PFSK-1 (cell line): ENCODE measurements around the gene APOBEC3G.

Experiments used
- FOXP2 ChIP-seq: optimal IDR thresholded peaks from 2 replicates; pipeline ENCODE3; 2011; ENCODE audit warnings: borderline replicate concordance, control low read depth, inconsistent platforms; ENCODE audit not compliant: insufficient read depth; ENCODE audit errors: extremely low read length, extremely low read depth
- POLR2AphosphoS5 ChIP-seq: IDR thresholded peaks from 2 replicates; pipeline ENCODE4 v1.6.1; 2012; ENCODE audit warnings: low read depth, mild to moderate bottlenecking, control low read depth, low read length, moderate library complexity
- SIN3A ChIP-seq: IDR thresholded peaks from 2 replicates; pipeline ENCODE4 v1.6.1; 2012; ENCODE audit warnings: mild to moderate bottlenecking, low read length, moderate library complexity, borderline replicate concordance; ENCODE audit not compliant: insufficient read depth
- TAF1 ChIP-seq: IDR thresholded peaks from 2 replicates; pipeline ENCODE4 v1.6.1; 2012; ENCODE audit warnings: low read length, control low read depth, borderline replicate concordance; ENCODE audit not compliant: insufficient read depth
- TF ChIP-seq, protein P1 (sequence below), 2 experiments: IDR thresholded peaks; 2 replicates each; pipeline versions ENCODE4 v1.6.1 to v1.8.0; 2011 to 2012; ENCODE audit warnings: low read depth in 2 of 2, low read length in 2 of 2, control low read depth in 1 of 2, inconsistent platforms in 1 of 2, mild to moderate bottlenecking in 1 of 2, moderate library complexity in 1 of 2; ENCODE audit not compliant: insufficient read depth in 1 of 2

The APOBEC3G gene

DNA sequence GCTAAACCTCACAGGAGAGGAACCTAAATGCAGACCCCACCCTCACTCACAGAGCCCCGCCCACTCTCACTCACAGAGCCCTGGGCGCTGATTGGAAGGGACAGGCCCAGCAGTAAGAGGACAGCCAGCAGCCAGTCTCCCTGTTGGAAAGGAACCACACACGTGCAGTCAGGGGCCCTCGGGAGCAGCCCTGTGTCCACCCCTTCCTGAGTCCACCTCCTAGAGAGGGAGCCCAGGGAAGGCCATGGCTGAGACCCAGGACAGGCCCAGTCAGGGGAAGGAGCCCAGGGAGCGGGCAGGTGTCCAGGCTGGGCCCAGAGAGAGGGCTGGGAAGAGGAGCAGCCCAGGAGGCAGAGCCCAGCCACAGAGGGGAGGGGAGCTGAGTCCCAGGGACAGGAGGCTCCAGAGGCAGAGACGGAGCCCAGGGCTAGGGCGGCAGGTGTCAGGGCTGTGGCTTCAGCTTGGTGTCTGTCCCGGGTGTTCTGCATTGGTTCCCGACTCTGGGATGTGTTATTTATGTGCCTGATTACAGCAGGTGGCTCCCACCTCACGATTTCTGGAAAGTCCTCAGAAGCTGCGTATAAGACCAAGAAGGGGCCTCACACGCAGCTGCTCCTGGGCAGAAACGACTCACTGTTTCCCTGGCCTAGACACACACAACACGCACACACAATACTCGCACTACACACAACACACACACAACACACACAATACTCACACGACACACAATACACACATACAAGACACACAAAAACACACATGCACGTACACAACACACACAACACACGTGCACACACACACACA lies 11.0 kb downstream of the APOBEC3G start:
- TF ChIP-seq SIN3A (no peak), TAF1 (no peak), FOXP2 (no peak), POLR2AphosphoS5 (no peak)
- TF ChIP-seq, protein P1, sequence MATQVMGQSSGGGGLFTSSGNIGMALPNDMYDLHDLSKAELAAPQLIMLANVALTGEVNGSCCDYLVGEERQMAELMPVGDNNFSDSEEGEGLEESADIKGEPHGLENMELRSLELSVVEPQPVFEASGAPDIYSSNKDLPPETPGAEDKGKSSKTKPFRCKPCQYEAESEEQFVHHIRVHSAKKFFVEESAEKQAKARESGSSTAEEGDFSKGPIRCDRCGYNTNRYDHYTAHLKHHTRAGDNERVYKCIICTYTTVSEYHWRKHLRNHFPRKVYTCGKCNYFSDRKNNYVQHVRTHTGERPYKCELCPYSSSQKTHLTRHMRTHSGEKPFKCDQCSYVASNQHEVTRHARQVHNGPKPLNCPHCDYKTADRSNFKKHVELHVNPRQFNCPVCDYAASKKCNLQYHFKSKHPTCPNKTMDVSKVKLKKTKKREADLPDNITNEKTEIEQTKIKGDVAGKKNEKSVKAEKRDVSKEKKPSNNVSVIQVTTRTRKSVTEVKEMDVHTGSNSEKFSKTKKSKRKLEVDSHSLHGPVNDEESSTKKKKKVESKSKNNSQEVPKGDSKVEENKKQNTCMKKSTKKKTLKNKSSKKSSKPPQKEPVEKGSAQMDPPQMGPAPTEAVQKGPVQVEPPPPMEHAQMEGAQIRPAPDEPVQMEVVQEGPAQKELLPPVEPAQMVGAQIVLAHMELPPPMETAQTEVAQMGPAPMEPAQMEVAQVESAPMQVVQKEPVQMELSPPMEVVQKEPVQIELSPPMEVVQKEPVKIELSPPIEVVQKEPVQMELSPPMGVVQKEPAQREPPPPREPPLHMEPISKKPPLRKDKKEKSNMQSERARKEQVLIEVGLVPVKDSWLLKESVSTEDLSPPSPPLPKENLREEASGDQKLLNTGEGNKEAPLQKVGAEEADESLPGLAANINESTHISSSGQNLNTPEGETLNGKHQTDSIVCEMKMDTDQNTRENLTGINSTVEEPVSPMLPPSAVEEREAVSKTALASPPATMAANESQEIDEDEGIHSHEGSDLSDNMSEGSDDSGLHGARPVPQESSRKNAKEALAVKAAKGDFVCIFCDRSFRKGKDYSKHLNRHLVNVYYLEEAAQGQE (IDR thresholded peaks at IDR 0.05; ENCODE audit: insufficient read depth in 1 of 2, low read depth in 2 of 2, low read length in 2 of 2), result no peak

DNA sequence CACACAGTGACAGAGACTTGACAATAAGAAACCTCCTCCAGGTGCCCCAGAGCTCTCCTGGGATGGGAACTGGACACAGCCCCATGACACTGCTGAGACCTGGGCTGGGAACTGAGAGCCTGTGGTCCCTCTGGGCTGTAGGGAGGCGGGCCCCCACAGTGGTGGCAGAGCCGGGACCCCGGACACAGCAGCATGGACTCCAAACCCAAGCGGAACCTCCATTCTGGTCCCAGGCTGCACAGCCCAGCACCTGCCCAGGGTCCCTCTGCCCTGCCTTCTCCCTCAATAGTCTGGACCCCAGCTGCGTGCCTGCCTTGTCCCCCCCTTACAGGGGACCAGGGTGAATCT lies 11.6 kb downstream of the APOBEC3G start:
- TF ChIP-seq POLR2AphosphoS5 (no peak), TAF1 (no peak), FOXP2 (no peak), SIN3A (no peak)
- TF ChIP-seq, protein P1 (IDR thresholded peaks at IDR 0.05; ENCODE audit: insufficient read depth in 1 of 2, low read depth in 2 of 2, low read length in 2 of 2), result no peak

DNA sequence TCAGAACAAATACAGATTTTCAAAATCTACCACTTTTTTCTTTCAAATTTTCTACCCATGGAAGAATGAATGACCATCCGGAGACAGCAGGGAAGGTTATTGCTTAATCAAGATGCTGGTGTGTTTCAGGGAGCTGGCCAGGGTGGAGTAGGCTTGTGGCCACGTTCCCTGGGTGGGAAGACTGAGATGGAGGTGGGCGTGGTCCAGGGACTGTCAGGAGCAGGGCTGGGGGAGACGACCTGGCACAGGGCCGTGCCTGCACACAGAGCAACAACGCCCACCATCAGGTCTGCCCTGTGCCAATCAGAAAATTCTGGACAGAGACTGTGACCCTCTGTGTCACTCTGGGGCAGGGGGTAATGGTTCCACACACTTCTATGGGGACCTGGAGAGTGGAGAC lies 12.9 kb downstream of the APOBEC3G start:
- TF ChIP-seq FOXP2 (no peak), TAF1 (no peak), SIN3A (no peak), POLR2AphosphoS5 (no peak)
- TF ChIP-seq, protein P1 (IDR thresholded peaks at IDR 0.05; ENCODE audit: insufficient read depth in 1 of 2, low read depth in 2 of 2, low read length in 2 of 2), result no peak

DNA sequence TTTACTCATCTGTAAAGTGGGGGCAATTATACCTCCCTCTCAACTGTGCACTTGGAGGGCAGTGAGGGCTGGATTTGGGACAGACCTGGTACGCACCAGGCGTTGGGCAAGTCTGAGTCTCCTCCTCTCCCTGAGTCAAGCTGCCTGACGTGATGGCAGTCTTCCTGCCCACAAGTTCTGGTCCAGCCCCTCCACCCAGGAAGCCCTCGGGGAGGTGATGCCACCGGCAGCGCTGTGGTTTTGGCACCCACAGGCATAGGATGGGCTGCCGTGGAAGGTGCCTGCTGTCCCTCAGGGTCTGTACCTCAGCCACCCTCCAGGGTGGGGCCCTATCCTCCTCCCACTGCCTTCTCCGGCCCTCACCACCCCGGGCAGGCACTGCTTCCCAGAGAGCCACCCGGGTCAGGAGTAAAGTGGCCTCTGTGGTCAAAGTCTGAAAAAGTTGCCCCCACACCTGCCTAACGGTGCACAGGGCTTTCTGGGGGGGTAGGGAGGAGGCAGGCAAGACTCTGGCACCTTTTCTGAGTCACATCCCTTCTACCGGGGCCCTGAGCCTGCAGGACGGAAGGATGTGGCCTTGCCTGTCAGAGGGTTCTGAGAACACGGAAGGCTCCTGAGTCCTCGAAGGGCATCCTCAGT lies 13.5 kb downstream of the APOBEC3G start:
- TF ChIP-seq SIN3A, result no peak
- TF ChIP-seq TAF1, result no peak
- TF ChIP-seq FOXP2, result no peak
- TF ChIP-seq, protein P1 (IDR thresholded peaks at IDR 0.05; ENCODE audit: insufficient read depth in 1 of 2, low read depth in 2 of 2, low read length in 2 of 2), result no peak
